Lower leg skin (tissue), 3 donors: ENCODE data around the gene SELENOP.

Source experiments
- POLR2A ChIP-seq, 2 donors: fragments of 450-650 bp; IDR thresholded peaks; one replicate each; pipeline ENCODE4 v1.6.1; 2016 to 2017; ENCODE audit warnings: antibody characterized with exemption in 2 of 2, mild to moderate bottlenecking in 1 of 2, moderate library complexity in 1 of 2
- TF ChIP-seq, protein P1 (sequence below), 3 donors: fragments of 450-650 bp; IDR thresholded peaks; one replicate each; pipeline ENCODE4 v1.5.1; 2016; ENCODE audit warnings: antibody characterized with exemption in 3 of 3, mild to moderate bottlenecking in 3 of 3, moderate library complexity in 2 of 3

DNA sequence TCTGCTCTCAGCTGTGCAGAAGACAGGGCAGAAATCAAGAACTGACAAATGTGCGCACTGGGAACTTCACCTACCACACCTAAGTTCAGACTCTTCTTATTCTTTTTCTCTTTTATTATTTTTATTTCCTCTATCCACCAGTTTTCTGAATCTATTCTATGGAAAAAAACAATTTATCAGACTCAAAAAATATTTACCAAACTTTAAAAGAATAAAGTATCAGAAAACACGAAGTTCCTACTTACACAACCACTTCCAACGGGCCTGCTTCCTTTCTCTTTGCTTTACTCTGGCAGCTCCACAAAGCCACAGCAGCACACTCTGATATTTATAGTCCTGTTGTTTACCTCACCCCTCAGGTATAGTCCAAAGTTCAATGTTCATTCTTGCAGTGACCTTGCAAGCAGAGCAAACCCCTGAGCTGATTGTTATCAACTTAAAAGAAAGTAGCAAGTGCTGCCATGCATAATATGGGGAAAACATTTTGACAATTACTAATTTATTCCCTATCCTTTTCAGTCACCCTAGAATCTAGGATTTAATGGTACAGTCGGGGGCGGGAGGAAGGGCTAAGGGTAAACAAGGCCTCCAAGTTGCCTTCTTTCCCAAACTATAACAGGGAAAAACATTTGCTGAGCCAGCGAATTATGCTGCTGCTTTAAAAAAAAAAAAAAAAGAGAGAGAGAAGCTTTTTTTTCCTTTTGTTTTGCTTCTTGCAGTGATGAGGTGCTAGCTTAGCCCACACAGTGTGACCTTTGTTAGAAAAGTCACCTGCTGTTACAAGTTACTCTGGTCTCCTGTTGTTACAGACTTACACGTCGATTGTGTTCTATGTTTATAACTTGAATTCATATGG is at the start of gene SELENOP:
- TF ChIP-seq, protein P1, sequence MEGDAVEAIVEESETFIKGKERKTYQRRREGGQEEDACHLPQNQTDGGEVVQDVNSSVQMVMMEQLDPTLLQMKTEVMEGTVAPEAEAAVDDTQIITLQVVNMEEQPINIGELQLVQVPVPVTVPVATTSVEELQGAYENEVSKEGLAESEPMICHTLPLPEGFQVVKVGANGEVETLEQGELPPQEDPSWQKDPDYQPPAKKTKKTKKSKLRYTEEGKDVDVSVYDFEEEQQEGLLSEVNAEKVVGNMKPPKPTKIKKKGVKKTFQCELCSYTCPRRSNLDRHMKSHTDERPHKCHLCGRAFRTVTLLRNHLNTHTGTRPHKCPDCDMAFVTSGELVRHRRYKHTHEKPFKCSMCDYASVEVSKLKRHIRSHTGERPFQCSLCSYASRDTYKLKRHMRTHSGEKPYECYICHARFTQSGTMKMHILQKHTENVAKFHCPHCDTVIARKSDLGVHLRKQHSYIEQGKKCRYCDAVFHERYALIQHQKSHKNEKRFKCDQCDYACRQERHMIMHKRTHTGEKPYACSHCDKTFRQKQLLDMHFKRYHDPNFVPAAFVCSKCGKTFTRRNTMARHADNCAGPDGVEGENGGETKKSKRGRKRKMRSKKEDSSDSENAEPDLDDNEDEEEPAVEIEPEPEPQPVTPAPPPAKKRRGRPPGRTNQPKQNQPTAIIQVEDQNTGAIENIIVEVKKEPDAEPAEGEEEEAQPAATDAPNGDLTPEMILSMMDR (IDR thresholded peaks at IDR 0.05), result no peak
- peak in 1 of 2 donors; percentile 86 for TF ChIP-seq POLR2A (IDR thresholded peaks at IDR 0.05)
